Anterior cingulate cortex (tissue), 58 donors: ENCODE results near the gene GALM.
"Not testable (repeated sequence)": the region's sequence is repeated elsewhere in the genome, so short reads cannot be mapped to it uniquely, and the experiment has no call there.

Experiments
- DNase-seq, 58 donors: peaks; one replicate each; lab custom pipeline; 2025; lab: John Stamatoyannopoulos, UW

GALM gene

GRCh38 chr2:38672445-38673391, 6.8 kb downstream of the GALM start:
- DNase-seq = no peak

- no peak for DNase-seq
Observed at GRCh38 chr2:38676681-38677080, 10.8 kb downstream of the GALM start.

DNA sequence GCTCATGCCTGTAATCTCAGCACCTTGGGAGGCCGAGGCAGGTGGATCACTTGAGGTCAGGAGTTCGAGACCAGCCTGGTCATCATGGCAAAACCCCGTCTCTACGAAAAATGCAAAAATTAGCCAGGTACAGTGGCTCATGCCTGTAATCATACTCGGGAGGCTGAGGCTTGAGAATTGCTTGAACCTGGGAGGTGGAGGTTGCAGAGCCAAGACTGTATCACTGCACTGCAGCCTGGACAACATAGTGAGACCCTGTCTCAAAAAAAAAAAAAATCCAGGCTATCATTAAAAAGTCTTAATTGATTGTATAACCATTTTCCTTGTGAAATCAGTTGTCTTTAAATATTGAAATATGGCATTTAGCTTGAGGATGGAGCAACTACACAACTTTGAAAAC, 15.0 kb downstream of the GALM start:
- DNase-seq = not testable (repeated sequence)

GRCh38 chr2:38682008-38682575, 16.2 kb downstream of the GALM start:
- DNase-seq = no peak

- DNase-seq = not testable (repeated sequence)
Observed at GRCh38 chr2:38682620-38683019, 16.7 kb downstream of the GALM start.

- DNase-seq = no peak
Observed at GRCh38 chr2:38683766-38684165, 17.9 kb downstream of the GALM start.

DNA sequence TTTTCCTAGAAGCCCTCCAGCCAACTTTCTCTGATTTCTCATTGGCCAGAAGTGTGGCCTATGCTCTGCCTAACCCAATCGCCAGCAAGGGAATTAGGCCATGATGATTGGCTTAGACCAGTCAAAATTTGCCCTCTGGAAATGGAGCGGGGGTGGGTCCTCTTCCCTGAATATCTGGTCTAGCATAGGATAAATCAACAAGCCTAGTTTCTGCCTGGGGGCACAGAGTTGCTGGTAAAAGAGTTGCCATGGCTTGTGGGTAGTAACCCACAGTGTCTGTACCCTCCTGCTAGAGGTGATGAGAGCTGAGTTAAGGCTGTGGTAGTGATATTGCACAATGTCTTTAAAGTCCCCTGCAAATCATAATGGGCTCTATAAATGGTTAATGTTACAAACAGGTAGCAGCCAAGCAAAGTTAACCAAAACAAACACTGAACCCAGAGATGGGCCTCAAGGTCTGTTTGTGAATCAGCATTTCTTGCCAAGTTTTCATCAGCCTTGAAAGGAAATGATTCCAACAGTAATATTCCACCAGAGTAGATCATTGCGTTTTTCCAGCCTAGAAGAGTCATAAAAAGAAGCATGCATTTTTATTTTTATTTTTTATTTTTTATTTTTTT, 19.3 kb downstream of the GALM start:
- DNase-seq = no peak

GRCh38 chr2:38690499-38691420, 24.8 kb downstream of the GALM start:
- peak in 3 of 58 donors; percentile 9 to 45 (median 13) for DNase-seq

GRCh38 chr2:38691994-38692393, 26.1 kb downstream of the GALM start:
- no peak for DNase-seq

DNA sequence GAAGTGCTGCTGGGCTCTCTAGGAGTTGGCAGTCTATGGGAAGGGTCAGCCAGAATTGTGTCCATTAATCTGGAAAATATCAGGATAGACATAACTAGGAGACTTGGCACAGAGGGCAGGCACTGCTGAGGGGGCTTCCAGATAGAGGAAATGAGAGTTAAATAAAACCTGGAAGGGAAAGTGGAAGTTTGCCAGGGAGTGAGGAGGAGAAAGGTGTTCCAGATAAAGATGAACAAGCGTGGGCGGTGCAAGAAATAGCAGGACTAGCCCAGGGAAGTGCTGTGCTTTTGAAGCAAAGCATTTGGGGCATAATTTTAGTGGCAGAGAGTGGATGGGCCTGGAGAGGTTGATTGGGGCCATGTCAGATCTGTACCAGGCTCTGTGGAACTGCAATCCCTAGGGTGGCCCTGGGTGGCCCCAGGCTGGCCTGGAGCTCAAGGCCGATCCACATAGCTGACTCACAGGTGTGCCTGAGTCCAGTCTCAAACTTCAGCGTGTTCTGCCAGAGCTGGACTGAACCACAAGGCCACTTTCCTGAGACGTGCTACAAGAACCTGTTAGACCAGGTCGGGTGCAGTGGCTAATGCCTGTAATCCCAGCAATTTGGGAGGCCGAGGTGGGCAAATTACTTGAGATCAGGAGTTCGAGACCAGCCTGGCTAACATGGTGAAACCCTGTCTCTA, 26.9 kb downstream of the GALM start:
- peak in 2 of 58 donors; percentile 9 to 19 for DNase-seq

- no peak for DNase-seq
Observed at GRCh38 chr2:38697116-38697840, 31.4 kb downstream of the GALM start.

GRCh38 chr2:38698467-38699003, 32.6 kb downstream of the GALM start:
- DNase-seq = no peak

DNA sequence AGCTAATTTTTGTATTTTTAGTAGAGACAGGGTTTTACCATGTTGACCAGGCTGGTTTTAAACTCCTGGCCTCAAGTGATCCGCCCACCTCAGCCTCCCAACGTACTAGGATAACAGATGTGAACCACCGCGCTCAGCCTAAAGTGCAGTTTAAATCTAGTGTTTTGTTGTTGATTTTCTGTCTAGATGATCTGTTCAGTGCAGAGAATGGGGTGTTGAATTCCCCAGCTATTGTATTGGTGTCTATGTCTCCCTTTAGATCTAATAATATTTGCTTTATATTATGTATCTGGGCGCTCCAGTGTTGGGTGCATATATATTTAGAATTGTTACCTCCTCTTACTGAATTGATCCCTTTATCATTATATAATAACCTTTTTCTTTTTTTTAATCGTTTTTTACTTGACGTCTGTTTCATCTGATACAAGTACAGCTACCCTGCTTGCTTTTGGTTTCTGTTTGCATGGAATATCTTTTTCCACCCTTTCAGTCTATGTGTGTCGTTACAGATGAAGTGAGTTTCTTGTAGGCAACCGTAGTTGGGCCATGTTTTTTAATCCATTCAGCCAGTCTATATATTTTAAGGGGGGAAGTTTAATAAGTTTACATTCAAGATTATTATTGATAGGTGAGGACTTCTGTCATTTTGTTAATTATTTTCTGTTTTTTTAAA, 34.3 kb downstream of the GALM start:
- no peak for DNase-seq

DNA sequence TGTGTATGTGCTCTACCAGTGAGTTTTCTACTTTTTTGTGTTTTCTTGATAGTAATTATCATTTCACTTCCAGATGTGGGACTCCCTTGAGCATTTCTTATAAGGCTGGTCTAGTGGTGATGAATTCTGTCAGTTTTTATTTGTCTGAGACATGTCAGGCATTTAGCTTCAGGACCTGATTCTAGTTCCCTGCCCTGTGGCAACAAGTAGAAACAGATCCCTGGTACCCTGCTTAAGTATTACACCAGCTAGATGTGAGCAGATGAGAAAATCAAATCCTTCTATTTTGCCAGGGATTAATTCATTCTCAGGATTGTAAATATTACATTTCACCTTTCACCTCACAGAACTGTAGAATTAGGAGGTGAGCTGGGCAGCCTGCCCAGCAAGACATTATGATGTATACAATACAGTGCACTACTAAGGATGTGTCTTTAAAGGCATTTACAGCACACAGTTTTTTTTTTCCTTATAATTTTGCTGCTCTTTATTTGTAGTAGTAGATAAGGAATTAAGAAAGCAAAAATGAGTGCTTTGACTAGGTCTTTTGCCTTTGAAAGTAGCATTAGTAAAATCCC, 35.1 kb downstream of the GALM start:
- no peak for DNase-seq

- no peak for DNase-seq
Observed at GRCh38 chr2:38701542-38701941, 35.6 kb downstream of the GALM start.

- DNase-seq = no peak
Observed at GRCh38 chr2:38702413-38702812, 36.5 kb downstream of the GALM start.

DNA sequence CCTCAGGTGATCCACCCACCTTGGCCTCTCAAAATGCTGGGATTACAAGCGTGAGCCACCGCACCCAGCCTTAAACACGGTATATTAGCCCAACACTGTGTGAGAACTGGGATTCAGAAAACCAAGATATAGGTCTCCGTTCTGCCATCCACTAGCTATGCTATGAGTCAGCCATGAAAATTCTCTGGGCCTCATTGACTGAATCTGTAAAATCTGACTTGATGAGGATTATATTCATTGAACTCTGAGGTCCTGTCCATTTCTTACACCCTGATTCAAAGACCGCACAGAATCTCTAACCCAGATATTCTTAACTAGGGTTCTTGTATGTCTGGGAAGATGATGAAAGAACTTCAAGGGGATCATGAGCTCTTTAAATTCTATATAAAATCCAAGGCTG, 37.4 kb downstream of the GALM start:
- DNase-seq = not testable (repeated sequence)

GRCh38 chr2:38704664-38705063, 38.8 kb downstream of the GALM start:
- peak in 1 of 58 donors; percentile 13 for DNase-seq
